ENCODE data around the gene ANKRD44. TPM values are rescaled to one million over a fixed set of nuclear protein-coding genes. Genes with fewer than 3 reads are reported as not detected.

ANKRD44 gene
- total RNA-seq, 1 experiment from 2014 or later = 16.2 TPM

- no peak for DNase-seq (ENCODE audit: low spot score)
Observed at GRCh38 chr2:197322143-197322542, 11.6 kb upstream of the ANKRD44 start.

DNA sequence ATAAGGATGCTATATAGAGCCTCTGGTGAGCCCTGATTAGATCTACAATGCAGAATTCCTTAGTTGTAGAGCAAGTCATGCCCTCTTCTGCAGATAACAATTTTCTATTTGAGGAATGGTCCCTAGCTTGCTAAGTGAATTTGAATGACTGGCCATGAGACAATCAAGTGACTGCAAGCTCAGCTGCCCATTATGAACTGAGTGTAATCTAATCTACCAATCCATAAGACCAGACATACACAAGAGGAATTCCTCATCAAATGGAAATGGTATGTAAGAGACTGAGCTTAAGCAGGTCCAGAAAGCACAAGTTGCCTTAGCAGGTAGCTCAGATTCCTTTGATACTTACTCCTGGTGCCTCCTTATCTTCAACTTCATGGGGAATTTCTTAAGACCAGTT lies 4.8 kb upstream of the ANKRD44 start:
- DNase-seq (ENCODE audit: low spot score) = no peak

- DNase-seq (ENCODE audit: low spot score) = no peak
Observed at GRCh38 chr2:197312186-197312585, 1.6 kb upstream of the ANKRD44 start.

- DNase-seq (ENCODE audit: low spot score) = peak; percentile 8
Observed at GRCh38 chr2:197311421-197312033, 947 bp upstream of the ANKRD44 start.

- DNase-seq (ENCODE audit: low spot score) = peak; percentile 6
Observed at GRCh38 chr2:197310987-197311420, 424 bp upstream of the ANKRD44 start.

GRCh38 chr2:197309691-197310231 lies 819 bp downstream of the ANKRD44 start:
- no peak for DNase-seq (ENCODE audit: low spot score)

DNA sequence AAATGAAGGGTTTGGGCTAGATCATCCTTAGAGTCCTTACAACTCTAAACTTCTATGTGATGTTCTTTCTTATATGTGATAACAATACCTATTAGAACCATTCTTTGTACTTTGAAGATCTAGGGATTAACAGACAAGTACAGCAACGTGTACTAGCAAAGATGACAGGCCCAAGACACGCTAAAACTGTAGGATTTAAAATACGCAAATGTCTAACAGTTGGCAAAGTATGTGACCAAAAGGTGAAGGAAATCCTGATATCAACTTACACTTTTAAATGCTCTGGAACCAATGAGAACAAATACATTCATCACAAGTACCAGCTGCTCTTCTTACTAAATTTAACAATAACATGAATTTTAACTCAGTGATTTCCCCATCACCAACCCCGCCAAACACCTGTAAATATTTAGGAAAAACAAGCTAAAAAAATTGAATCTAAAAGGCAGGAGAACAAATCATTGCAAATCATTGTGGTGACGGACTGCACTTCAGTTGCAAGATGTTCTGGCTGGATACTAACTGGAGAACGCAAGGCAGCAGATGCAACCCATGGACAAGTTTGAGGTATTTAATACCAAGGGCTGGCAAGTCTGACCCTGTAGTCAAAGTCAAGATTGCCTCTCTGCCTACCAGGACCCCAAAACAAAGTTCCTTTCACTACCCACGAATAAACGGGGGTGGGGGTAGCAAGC lies 1.4 kb downstream of the ANKRD44 start:
- no peak for DNase-seq (ENCODE audit: low spot score)

- DNase-seq (ENCODE audit: low spot score) = no peak
Observed at GRCh38 chr2:197308585-197308984, 2.0 kb downstream of the ANKRD44 start.

GRCh38 chr2:197307933-197308521 lies 2.6 kb downstream of the ANKRD44 start:
- DNase-seq (ENCODE audit: low spot score) = no peak

DNA sequence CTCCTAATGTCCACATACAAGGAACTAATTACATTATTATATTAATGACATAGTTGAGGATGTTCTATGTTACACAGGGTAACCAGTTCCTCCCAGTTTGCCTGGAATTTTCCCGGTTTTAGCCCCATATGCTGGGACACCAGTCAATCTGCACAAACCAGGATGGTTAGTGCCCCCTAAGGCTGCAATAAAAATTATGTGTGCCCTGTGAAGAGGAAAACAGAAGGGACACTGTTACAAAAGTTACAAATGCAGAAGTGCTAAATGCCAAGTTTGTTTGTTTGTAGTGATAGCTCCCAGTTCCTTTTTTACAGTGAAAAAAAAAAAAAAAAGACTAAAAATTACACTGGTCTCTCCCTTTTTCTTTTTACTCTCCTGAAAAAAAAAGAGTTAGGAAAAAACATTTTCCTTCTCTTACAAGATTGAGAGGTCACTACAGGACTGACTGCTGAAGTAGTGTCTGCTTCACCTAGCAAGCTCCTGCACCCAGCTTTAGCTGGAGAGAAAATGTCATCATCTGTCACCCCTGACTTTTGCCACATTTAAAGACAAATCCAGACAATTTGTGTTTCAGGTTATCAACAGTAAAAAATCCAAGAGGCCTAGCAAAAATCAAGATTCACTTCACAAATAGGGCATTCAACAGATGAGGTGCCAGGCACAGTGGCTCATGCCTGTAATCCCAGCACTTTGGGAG lies 3.2 kb downstream of the ANKRD44 start:
- no peak for DNase-seq (ENCODE audit: low spot score)

DNA sequence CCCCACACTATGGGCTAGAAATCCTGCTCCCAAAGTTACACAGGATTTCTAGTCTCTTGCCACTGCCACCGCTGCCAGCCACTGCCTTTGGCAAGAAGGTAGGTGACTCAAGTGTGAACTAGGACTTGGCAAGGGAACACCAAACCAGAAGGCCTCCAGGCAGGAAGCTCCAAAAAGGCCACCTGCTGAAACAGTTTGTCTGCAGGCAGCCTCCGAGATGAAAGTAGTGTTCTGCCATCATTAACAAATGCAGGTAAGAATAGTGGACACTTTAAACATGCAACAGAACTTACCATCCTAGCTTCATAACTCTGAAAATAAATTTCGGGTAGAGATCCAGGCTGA lies 3.9 kb downstream of the ANKRD44 start:
- peak; percentile 42 for DNase-seq (ENCODE audit: low spot score)

DNA sequence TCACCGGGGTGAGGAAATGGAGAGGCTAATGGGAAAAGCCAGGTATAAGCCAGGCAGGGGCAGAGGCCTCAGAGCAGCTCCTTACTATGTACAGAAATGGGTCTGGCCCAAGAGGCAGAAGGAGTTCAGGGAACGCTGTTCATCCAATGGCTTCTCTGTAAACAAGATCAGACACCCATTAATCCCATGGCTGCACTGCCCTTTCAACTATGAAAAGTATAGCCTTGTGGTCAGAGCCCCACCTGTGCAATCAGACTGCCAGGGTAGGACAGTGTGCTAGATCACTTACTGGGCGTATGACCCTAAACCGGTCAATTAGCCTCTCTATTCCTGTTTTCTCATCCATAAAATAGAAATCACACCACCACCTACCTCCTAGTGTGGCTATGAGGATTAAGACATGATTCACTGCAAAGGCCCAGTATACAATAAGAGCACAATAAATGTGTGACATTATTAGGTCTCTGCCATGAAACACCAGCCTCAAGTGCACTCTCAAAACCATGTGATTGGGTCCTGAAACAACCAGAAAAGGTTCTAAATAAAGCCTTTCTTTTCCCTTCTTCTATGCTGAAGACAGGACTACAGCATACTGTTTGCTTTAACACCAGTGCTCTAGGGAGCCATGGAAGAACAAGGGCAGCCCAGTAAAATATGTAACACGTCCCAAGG lies 4.4 kb downstream of the ANKRD44 start:
- DNase-seq (ENCODE audit: low spot score) = no peak

DNA sequence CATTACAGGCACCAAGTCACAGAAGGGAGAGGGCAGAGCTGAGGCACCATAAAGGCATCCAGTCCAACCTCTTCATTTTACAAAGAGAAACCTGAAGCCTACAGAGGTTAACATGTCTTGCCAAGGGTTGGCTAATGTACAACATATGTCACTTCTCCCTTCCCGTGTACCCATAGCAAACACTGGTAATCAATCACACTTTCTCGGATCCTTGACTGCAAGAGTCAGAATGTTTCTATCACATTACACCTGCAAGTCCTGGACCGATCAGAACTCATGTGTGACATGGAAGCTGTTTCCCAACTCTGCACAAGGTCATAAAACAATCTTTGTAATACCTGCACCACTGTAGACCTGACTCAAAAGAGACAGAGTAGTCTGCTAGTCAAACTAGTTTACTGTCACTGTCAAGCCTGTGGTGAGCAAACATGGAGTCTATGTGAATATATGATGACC lies 6.0 kb downstream of the ANKRD44 start:
- no peak for DNase-seq (ENCODE audit: low spot score)

DNA sequence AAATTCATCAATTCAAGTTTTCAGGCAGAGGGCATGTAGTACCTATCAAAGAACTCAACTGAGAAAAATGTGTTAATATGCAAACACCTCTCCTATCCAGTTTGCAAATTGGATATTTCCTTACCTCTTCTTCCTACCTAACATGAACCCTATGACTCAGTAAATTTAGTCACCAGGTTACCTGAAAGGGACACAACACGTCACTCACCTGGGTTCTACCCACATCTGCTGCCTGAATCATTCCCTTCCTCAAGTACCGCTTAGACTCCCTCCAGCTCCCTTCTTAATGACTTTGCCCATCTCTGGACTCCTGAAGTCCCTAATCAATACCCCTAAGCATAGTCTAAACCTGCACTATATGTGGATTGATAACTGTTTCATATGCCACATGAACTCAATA lies 10.4 kb downstream of the ANKRD44 start:
- no peak for DNase-seq (ENCODE audit: low spot score)

GRCh38 chr2:197298609-197299008 lies 12.0 kb downstream of the ANKRD44 start:
- no peak for DNase-seq (ENCODE audit: low spot score)

GRCh38 chr2:197297772-197298318 lies 12.7 kb downstream of the ANKRD44 start:
- DNase-seq (ENCODE audit: low spot score) = no peak

DNA sequence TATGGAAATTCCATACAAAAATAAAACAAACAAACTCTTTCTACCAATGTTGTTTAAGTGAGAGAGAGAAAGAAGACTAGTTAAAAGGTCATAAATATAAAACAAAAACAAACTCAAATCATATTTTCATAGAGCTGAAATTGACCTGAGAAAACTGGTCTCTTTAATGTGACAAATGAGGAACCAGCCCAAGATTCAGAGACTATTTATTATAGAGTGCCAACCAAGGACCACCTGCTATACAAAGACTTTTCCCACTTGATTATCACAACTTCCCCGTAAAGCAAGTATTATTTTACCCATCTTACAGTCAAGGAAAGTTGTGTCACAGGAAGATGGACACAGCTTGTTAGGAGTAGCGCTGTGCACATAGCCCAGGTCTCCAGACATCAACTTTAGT lies 13.3 kb downstream of the ANKRD44 start:
- DNase-seq (ENCODE audit: low spot score) = no peak

- DNase-seq (ENCODE audit: low spot score) = no peak
Observed at GRCh38 chr2:197296835-197297234, 13.7 kb downstream of the ANKRD44 start.

DNA sequence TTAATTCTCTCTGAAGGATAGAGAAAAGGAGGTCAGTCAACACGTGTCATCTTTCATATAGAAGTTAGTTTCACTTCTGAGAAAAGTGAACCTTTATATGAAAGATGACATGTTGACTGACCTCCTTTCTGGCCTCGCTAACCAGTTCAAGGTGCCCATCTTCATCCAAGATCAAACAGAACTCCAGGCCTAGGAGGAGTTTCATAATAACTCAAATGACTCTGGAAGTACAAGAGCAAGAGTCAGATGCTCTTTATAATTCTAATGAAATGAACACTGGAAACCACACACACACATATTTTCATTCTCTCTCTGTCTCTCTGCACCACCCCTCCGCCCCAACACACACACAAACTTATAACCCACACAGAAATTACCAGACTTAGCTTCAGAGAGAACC lies 16.3 kb downstream of the ANKRD44 start:
- no peak for DNase-seq (ENCODE audit: low spot score)

- no peak for DNase-seq (ENCODE audit: low spot score)
Observed at GRCh38 chr2:197293252-197294007, 17.1 kb downstream of the ANKRD44 start.

DNA sequence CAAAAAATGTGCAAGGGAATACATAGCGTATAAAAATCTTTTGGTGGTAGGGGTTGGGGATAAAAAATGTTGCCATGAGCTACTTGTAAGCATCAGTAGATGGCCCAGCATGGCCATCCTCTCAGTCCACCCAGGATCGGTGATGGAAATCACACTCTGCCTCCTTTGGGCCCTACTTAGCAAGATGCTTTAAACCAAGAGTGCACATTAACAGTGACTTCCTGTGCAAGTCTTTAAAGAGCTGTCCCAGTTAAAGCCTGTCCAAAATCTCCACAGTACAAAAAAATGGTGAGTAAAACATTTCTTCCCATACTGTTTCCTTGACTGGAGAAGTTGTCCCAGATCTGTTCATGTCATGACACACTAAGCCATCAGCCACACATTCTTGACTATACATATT lies 18.0 kb downstream of the ANKRD44 start:
- no peak for DNase-seq (ENCODE audit: low spot score)
